Astrocyte of the spinal cord (primary cell): ENCODE results near the gene GP2.

Experiments used
- DNase-seq: peaks from one replicate; pipeline ENCODE4 v3.0.0; 2011; ENCODE audit warnings: low read depth, low spot score
- H3K4me3 ChIP-seq: 2 replicates; pipeline ENCODE4 v1.5.1; 2011; ENCODE audit warnings: low read depth, mild to moderate bottlenecking, low read length, moderate library complexity
- CTCF ChIP-seq: IDR thresholded peaks from 2 replicates; pipeline ENCODE4 v1.5.1; 2012; ENCODE audit warnings: low read depth, mild to moderate bottlenecking, low read length, inconsistent platforms
- in situ Hi-C: cut with HindIII; loops from 2 replicates; pipeline ENCODE4 v1.10.0; 2017; ENCODE audit warnings: low sequenced_read_pairs

GP2 gene

DNA sequence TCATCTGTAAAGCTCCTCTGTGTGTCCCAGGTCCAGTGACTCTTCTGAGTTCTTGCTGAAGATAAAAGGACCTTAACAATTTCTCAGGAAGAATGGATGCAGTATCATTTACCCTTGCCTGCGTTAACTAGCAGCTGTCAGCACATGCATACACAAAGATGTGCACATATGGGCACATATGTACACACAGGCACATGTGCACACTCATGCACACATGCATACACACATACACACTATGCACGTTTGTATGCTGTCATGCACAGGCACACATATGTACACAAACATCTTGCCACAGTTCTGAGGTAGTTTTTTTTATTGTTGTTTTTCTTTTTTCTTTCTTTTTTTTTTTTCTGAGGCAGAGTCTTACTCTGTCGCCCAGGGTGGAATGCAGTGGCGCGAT is 24.9 kb downstream of the GP2 start:
- in situ Hi-C loops: no loop called here

GRCh38 chr16:20301840-20302239 is 25.5 kb downstream of the GP2 start:
- in situ Hi-C loops: no loop called here
- no peak for TF ChIP-seq CTCF
- no peak overlapping the region for H3K4me3 ChIP-seq
- no peak for DNase-seq

More for the DNA sequence above, 24.9 kb downstream of the GP2 start:
- no peak overlapping the region for H3K4me3 ChIP-seq
- no peak for TF ChIP-seq CTCF
- DNase-seq: no peak

DNA sequence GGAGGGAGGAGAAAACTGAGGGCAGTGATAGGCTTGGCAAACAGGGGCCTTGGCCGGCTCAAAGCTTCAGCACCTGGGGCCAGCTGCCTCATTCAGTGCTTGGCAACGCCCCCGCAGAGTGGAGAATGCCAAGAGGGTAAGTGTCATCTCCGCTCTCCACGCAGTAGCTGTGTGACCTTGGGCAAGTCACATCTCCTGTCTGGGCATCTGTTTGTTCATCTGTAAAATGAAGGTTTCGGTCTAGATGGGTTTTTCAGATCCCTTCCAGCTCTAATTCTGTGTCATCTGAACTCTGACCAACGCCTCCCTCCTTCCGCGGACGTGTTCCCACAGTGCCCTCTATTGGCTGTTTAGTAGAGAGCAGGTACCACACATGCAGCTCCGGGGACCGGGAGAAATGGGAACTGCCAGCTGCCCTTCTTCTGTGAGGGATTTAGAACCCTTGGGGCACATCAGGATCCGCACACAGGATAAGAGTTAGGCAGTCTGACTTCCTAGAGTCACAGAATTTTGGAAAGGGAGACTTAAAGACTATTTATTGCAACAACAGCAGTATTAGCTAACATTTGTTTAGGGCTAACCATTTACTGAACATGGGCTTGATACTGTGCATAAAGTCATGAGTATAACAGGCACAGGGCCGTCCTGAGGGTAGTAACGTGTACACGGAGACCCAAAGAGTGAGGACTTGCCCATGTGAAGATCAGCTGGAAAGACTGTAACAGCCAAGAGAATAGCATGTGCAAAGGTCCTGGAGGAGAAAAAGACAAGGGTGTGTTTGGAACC is 26.8 kb downstream of the GP2 start:
- peak; percentile 8 for DNase-seq
- TF ChIP-seq CTCF: peak; percentile 63
- in situ Hi-C loops: no loop called here
- no peak overlapping the region for H3K4me3 ChIP-seq

DNA sequence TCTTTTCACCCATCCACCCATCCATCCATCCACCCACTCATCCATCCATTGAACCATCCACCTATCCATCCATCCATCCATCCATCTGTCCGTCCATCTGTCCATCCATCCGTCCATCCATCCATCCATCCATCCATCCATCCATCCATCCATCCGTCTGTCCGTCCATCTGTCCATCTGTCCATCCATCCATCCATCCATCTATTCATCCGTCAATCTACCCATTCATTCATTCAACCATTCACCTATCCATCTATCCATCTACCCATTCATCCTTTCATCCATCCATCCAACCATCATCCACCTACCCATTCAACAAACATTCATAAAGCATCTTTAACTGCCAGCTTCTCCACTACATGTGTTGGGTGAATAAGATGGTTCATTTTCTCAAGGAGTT is 28.9 kb downstream of the GP2 start:
- in situ Hi-C loops: no loop called here
- no peak for TF ChIP-seq CTCF
- H3K4me3 ChIP-seq: no peak overlapping the region
- no peak for DNase-seq

GRCh38 chr16:20291208-20292206 is 35.8 kb downstream of the GP2 start:
- H3K4me3 ChIP-seq: no peak overlapping the region
- in situ Hi-C loops: no loop called here
- no peak for DNase-seq
- TF ChIP-seq CTCF: no peak

DNA sequence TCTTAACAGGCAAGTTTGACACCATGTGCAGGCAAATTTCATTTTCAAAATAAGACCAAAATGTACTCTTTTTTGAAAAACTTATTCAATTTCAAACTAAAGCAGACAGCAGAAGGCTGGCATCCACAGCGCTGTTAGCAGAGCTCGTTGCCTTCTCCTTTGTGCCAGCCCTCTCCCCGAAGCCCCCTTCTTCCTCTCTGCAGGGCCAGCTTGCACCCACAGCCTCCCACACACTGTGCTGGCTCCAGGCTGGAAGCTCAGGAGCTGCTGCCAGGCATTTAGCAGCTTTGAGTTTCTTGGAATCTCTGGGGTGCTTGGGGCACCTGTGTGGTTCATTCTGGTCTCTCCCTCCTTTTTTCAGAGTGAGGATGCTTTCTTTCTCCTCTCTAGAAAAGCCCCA is 37.7 kb downstream of the GP2 start:
- no peak for TF ChIP-seq CTCF
- no peak for DNase-seq
- no peak overlapping the region for H3K4me3 ChIP-seq
- in situ Hi-C loops: no loop called here
